ENCODE results near the gene MFAP5. TPM values are rescaled to one million over a fixed set of nuclear protein-coding genes. Genes with fewer than 3 reads are reported as not detected.

The MFAP5 gene
- total RNA-seq, 1 donor from 2014 or later, result 29.1 TPM

Other genes starting within 250 kb of the MFAP5 start
- gene CLEC6A, start 206.9 kb downstream of the MFAP5 start, total RNA-seq, result not detected
- not detected for gene CLEC4D, start 149.3 kb downstream of the MFAP5 start, total RNA-seq
- gene CLEC4E, start 121.9 kb downstream of the MFAP5 start, total RNA-seq, result 2.5 TPM
- not detected for gene AICDA, start 50.0 kb downstream of the MFAP5 start, total RNA-seq
- gene RIMKLB, start 35.2 kb upstream of the MFAP5 start, total RNA-seq, result 9.7 TPM
- gene A2ML1, start 159.8 kb upstream of the MFAP5 start, total RNA-seq, result not detected